HepG2 (cell line): ENCODE measurements around the gene TANGO2. TPM values are rescaled to one million over a fixed set of nuclear protein-coding genes. Genes with fewer than 3 reads are reported as not detected.
A peak's percentile ranks its signal among the peaks of the same experiment; 100 is the strongest.

Experiments used
- ATF6 ChIP-seq: sonication (generic); formaldehyde crosslinking; conservative IDR thresholded peaks from 2 replicates; pipeline ENCODE4 v1.4.0; 2020; ENCODE audit warnings: missing genetic modification reagents
- REPIN1 ChIP-seq: sonication (generic); formaldehyde crosslinking; IDR thresholded peaks from 2 replicates; pipeline ENCODE4 v1.8.0; 2022; ENCODE audit warnings: missing genetic modification reagents, low read depth, mild to moderate bottlenecking, borderline replicate concordance
- SALL2 ChIP-seq: sonication (generic); formaldehyde crosslinking; IDR thresholded peaks from 2 replicates; pipeline ENCODE4 v1.8.1; 2023; ENCODE audit warnings: mild to moderate bottlenecking, missing genetic modification reagents, inconsistent platforms
- ZBTB25 ChIP-seq: IDR thresholded peaks from 2 replicates; pipeline ENCODE4 v1.6.1; 2018; ENCODE audit warnings: missing genetic modification reagents
- ZNF484 ChIP-seq: sonication (generic); formaldehyde crosslinking; IDR thresholded peaks from 2 replicates; pipeline ENCODE4 v1.5.1; 2020; ENCODE audit warnings: mild to moderate bottlenecking, low read depth, missing genetic modification reagents, borderline replicate concordance
- ZNF614 ChIP-seq: IDR thresholded peaks from 2 replicates; pipeline ENCODE4 v1.6.1; 2018; ENCODE audit warnings: missing biosample characterization, missing genetic modification reagents, inconsistent platforms, borderline replicate concordance
- ZNF619 ChIP-seq: sonication (generic); formaldehyde crosslinking; IDR thresholded peaks from 2 replicates; pipeline ENCODE4 v1.4.0; 2020; ENCODE audit warnings: mild to moderate bottlenecking, missing genetic modification reagents
- ZNF746 ChIP-seq: sonication (generic); formaldehyde crosslinking; IDR thresholded peaks from 2 replicates; pipeline ENCODE4 v1.8.0; 2022; ENCODE audit warnings: mild to moderate bottlenecking, missing genetic modification reagents
- ZNF883 ChIP-seq: sonication (generic); formaldehyde crosslinking; IDR thresholded peaks from 2 replicates; pipeline ENCODE4 v1.5.1; 2020; ENCODE audit warnings: mild to moderate bottlenecking, missing genetic modification reagents; ENCODE audit errors: not compliant biosample characterization
- ZSCAN25 ChIP-seq: sonication (generic); formaldehyde crosslinking; IDR thresholded peaks from 2 replicates; pipeline ENCODE4 v1.8.0; 2022; ENCODE audit warnings: mild to moderate bottlenecking, missing genetic modification reagents
- ZXDC ChIP-seq: sonication (generic); formaldehyde crosslinking; IDR thresholded peaks from 2 replicates; pipeline ENCODE4 v1.5.0; 2020; ENCODE audit warnings: mild to moderate bottlenecking, missing genetic modification reagents
- polyA plus RNA-seq, 8 experiments: library from polyadenylated mRNA; depleted of rRNA in 3 of 8; stranded (reverse) in 7 of 8; unstranded in 1 of 8; fragments of >200 nt; fragmentation: Illumina TruSeq in 4 of 8; extraction: Trizol in 4 of 8; gene quantifications; 2 replicates each; pipeline versions ENCODE4 v1.2.1 to v1.2.3, GENCODE V29; 2011 to 2016; ENCODE audit warnings: low read depth in 4 of 8, missing spikeins in 1 of 8, mixed read lengths in 1 of 8; ENCODE audit not compliant: insufficient read depth in 1 of 8
- total RNA-seq, 5 experiments: library from RNA; depleted of rRNA; stranded (reverse); fragments of >200 nt; fragmentation: Illumina TruSeq; extraction: Trizol; gene quantifications; 2 replicates each; pipeline ENCODE4 v1.2.3, GENCODE V29; 2016; ENCODE audit warnings: low read depth in 1 of 5
- TF ChIP-seq, protein P1 (sequence below): sonication (generic); formaldehyde crosslinking; IDR thresholded peaks from 2 replicates; pipeline ENCODE4 v1.8.1; 2023; ENCODE audit warnings: mild to moderate bottlenecking, inconsistent platforms, moderate library complexity, missing genetic modification reagents, borderline replicate concordance
- TF ChIP-seq, protein P2 (sequence below): sonication (generic); formaldehyde crosslinking; IDR thresholded peaks from 2 replicates; pipeline ENCODE4 v1.4.0; 2020; ENCODE audit warnings: missing genetic modification reagents
- TF ChIP-seq, protein P3 (sequence below): sonication (generic); formaldehyde crosslinking; IDR thresholded peaks from 2 replicates; pipeline ENCODE4 v1.8.0; 2022; ENCODE audit warnings: low read depth, missing genetic modification reagents

TANGO2 gene
- total and polyA plus RNA-seq, 2 of the 13 experiments (the other 11 are each of a cell fraction or from before 2014, with no cell fraction given): 12.9 to 14.8 TPM

- TF ChIP-seq, protein P1, sequence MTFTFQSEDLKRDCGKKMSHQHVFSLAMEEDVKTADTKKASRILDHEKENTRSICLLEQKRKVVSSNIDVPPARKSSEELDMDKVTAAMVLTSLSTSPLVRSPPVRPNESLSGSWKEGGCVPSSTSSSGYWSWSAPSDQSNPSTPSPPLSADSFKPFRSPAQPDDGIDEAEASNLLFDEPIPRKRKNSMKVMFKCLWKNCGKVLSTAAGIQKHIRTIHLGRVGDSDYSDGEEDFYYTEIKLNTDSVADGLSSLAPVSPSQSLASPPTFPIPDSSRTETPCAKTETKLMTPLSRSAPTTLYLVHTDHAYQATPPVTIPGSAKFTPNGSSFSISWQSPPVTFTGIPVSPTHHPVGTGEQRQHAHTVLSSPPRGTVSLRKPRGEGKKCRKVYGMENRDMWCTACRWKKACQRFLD (CRISPR knock-in tag): 0 out of 2 replicates have a peak, but pooled peaks have one; percentile 56
- TF ChIP-seq ZNF619 (CRISPR knock-in tag) (no peak; the same call in 1 of the 2 replicates), SALL2 (CRISPR knock-in tag) (0 out of 2 replicates have a peak, but pooled peaks have one; percentile 54), REPIN1 (CRISPR knock-in tag) (peak; percentile 86; the same call in 1 of the 2 replicates), ZSCAN25 (CRISPR knock-in tag) (0 out of 2 replicates have a peak, but pooled peaks have one; percentile 44), ZXDC (CRISPR knock-in tag) (no peak), ATF6 (CRISPR knock-in tag) (peak; percentile 63; the same call in 1 of the 2 replicates), ZNF614 (peak; percentile 59; the same call in 1 of the 2 replicates), ZNF746 (CRISPR knock-in tag) (no peak), ZBTB25 (peak; percentile 100), ZNF883 (CRISPR knock-in tag) (no peak), ZNF484 (CRISPR knock-in tag) (no peak)
- TF ChIP-seq, protein P2, sequence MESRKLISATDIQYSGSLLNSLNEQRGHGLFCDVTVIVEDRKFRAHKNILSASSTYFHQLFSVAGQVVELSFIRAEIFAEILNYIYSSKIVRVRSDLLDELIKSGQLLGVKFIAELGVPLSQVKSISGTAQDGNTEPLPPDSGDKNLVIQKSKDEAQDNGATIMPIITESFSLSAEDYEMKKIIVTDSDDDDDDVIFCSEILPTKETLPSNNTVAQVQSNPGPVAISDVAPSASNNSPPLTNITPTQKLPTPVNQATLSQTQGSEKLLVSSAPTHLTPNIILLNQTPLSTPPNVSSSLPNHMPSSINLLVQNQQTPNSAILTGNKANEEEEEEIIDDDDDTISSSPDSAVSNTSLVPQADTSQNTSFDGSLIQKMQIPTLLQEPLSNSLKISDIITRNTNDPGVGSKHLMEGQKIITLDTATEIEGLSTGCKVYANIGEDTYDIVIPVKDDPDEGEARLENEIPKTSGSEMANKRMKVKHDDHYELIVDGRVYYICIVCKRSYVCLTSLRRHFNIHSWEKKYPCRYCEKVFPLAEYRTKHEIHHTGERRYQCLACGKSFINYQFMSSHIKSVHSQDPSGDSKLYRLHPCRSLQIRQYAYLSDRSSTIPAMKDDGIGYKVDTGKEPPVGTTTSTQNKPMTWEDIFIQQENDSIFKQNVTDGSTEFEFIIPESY (CRISPR knock-in tag): peak; percentile 65; the same call in 1 of the 2 replicates
- TF ChIP-seq, protein P3, sequence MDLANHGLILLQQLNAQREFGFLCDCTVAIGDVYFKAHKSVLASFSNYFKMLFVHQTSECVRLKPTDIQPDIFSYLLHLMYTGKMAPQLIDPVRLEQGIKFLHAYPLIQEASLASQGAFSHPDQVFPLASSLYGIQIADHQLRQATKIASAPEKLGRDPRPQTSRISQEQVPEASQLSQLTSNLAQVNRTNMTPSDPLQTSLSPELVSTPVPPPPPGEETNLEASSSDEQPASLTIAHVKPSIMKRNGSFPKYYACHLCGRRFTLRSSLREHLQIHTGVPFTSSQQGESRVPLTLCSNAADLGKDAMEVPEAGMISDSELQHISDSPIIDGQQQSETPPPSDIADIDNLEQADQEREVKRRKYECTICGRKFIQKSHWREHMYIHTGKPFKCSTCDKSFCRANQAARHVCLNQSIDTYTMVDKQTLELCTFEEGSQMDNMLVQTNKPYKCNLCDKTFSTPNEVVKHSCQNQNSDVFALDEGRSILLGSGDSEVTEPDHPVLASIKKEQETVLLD: peak; percentile 100
Observed at GRCh38 chr22:20079745-20080444, 59.0 kb downstream of the TANGO2 start, which contains the start of gene DGCR8 (continued).
